NCI-H2196 (cell line): ENCODE data around the gene CKS1B.

Source experiments
- DNase-seq: peaks from one replicate; lab custom pipeline; 2025; ENCODE audit not compliant: unreplicated experiment; lab: John Stamatoyannopoulos, UW

The CKS1B gene

DNA sequence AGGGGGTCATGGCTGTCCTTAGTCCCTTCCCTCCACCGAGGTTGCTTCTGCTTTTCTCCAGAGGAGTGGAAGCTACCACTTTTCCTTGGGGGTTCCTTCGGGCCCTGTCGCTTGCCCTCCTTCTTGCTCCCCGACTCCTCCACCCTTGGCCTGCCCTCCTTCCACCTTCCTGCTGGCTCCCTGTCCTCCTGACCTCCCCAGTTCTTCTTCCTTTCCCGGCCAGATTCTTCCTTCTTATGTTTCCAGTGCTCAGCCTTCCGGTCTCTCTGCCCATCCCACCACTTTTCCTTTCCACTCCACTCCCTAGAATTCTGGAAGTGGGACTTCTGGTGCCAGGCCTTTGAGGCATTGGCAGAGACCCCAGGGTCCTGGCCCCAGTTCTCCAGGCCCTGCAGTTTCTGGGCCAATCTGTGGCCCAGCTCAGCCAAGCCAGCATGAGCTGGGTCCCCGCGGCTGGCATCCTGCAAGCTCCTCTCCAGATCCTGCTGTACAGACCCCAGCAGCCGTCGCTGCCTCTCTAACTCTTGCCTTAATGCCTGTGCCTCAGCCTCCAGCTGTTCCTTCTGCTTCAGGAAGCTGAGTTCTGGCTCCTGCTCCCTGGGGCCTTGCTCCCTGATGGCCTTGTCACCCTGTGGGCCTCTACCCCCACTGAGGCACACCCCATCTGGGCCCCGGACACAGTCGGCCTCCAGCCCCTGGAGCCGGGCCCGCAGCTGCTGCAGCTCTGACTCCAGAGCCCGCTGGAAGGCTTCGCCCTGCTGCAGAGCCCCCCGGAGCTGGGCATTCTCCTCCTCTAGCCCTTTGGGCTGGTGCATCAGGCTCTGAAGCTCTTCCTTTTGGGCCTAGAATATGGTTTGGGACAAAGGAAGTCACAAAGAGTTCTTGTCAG is 28.3 kb upstream of the CKS1B start:
- no peak for DNase-seq

- DNase-seq: no peak
Observed at GRCh38 chr1:154948079-154948478, 26.4 kb upstream of the CKS1B start.

DNA sequence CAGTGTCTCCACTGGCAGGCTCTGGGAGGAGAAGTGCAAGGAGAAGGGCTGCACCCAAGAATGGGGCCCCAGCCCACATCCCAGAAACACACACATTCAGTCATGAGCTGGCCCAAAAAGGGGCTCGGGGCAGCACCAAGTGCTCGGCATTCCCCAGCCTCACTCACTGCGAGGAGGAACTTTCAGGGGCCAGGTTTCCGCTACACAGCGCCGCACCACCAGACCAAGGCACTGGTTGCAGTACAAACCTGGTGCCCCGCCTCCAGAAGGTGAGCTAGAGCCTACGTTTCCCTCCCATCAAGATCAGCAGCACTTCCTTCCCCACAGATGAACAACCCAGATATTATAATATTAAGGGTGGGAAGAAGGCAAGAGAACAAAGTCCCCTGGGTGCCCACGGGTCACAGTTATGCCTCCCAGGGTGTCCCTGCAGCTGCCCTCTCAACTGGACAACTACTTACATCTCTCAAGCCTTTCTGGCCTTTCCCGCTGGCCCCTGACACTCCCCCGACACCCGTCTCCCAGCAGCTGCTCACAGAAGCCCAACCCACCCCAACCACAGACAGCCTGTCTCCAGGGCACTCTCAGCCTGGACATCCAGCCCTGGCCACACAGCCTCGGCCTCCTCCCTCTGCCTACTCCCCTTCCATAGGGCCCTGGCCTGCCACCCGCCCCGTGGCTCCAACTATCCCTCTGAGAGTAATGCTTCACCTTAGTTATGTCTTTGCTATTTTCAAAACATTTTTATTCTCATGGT is 22.4 kb upstream of the CKS1B start:
- no peak for DNase-seq

- DNase-seq: no peak
Observed at GRCh38 chr1:154952664-154953063, 21.8 kb upstream of the CKS1B start.

- DNase-seq: no peak
Observed at GRCh38 chr1:154953611-154954038, 20.9 kb upstream of the CKS1B start.

DNA sequence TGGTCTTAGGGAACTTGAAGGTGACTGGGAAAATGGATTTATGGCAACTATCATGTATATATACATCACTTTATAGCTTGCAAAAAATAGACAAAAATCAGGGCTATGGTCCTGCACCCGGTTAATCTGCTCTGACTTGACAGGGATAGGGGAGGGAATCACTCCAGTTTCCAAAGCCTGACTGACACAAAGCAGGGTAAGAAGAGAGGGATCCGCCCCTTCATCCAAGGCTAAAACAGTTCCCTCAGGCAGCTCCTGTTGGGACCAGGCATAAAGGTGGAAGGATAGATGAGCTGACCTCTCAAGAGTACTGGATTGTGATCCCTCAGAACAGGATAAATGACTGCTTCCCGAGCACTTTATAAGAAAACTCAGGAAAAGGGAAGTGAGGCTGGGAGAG is 19.9 kb upstream of the CKS1B start:
- DNase-seq: no peak

DNA sequence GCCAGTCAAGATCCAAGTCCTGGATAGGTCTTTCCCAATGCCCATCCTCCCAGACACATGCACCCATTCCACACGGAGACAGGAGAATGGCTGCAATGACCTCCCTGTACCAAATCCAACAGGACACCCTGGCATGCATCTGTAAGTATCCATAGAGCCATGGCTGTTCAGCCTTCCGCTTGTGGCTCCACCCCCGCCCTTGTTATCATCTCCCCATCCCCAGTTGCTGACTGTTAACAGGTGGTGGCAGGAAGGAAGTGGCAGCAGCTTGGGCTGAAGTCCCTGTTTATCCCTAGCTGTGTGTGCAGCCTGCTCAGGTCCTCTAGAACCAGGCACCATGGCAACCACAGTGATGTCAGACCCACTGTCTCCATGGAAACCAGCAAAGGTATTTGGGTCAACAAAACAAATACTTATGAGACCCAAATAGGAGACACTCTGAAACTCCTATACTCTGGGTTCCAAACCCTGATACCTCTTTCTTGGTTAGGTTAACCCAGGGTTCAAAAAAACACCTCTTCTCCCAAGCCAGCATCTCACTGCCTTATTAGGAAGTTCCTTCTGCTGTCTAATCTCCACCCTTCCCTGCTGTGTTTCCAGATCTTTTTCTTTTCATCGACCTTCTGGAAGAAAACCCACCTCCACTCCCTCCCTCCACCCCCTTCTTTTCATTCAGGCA is 19.3 kb upstream of the CKS1B start:
- DNase-seq: peak; percentile 89

- peak; percentile 86 for DNase-seq
Observed at GRCh38 chr1:154955718-154956543, 18.6 kb upstream of the CKS1B start, which contains the start of gene PBXIP1. Gene PBXIP1 (minus strand): TSS chr1:154956099. CDS start chr1:154953721, 2,378 bp downstream.

- no peak for DNase-seq
Observed at GRCh38 chr1:154956544-154956941, 17.9 kb upstream of the CKS1B start.

DNA sequence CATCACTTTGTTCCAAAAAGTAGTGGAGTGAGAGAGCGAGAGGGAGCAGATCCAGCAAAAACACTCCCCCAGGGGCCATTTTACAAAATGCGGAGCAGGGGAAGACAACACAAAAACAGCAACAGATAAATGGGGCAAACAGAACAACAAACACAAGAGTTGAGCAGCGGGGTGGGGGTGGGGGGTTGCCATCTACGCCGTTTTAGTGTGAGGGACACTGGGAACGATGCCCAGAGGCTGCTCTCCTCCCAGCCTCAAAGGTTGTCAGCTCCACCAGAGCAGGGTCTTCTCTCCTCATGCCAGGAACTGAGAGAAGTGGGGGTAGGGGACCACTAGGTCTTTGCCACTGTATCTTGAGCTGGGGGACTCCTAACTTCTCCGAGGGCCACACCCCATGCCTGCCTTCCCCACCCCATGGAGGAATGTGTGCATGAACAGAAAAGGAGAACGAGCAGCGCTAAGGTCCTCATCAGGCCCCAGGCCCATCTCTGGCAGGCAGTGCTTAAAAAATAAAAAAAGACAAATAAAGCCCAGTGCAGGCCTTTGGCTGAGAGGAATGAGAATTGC is 17.3 kb upstream of the CKS1B start:
- DNase-seq: no peak

DNA sequence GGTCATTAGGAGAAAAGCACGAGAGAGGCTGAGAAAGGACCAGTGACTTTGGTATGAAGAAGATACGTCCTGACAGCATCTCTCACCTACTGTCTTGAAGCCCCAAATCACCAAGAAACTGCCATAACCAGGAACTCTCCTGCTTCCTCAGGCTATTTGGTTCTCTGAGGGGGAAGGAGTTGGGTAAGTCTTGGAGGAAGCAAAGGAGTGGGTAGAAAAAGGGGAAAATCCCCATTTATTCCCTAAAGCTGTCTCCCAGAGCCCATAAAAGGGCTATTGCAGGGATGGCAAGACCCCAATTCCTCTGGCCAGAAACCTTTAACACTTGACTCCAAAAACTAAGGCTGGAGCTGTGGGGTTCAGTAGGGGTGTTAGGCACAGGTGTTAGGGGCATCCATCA is 16.4 kb upstream of the CKS1B start:
- no peak for DNase-seq

DNA sequence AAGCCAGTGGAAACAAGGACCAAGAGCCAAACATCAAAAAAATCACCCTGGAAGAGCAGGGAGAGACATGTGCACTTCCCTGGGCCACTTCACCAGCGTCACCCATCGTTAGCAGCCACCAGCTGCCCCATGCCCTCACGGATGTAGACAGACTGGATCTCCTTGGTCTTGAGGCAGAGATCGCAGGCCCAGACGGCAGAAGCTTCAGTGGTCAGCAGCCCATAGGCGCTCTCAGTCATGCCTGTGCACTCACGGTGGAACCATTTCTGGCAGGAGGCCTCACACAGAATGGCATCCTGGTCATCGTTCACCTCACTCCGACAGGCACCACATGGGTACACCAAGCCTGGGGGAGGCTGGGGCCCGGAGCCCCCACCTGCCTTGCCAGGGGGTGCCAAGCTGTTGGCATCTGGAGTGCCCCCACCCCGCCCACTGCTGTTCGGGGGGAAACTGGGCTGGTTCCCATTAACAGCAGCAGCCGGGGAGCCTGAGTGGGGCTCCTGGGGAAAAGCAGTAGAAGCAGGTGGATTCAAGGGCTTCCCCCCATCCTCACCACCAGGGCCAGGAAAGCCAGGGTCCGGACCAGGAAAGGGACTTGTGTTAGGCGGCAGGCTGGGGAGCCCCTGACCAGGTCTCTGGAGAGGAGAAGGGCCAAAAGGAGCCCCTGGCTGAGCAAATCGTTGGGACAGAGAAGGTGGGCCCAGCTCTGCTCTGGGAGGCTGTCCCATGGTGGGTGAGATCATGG is 15.6 kb upstream of the CKS1B start:
- DNase-seq: no peak

- no peak for DNase-seq
Observed at GRCh38 chr1:154959426-154959780, 15.1 kb upstream of the CKS1B start.

DNA sequence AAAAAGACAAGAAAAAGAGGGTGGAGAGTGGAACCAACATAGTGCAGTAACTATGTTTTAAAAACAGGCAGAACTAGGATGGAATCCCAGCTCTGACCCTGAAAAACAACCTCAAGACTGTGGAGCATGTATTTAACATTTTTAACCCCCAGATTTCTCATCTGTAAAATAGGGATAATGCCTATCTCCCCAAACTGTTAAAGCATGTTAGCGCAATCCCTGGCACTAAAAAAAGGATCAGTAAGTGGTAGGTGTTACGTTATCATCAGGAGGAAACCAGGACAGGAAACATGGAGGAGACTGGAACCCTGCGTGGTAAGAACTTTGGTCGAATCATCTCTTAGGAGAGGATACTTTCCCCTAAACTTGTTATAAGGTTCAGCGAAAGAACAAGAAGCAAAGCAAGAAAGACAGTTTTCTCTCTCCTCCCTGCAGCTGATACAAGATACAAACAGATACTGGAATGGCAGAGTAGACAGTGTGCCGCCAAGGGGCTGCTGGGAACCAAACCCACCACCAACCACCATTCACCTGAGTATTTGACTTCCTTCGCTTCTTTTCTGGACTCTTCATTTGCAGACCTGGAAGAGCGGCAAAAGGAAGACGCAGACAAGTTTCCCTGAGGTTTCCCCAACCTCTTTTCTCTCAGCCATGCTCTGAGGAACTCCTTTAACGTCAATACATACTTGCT is 13.9 kb upstream of the CKS1B start:
- DNase-seq: no peak

GRCh38 chr1:154961207-154962155 is 13.0 kb upstream of the CKS1B start, which contains the start of gene PYGO2:
Gene PYGO2 (minus strand): TSS chr1:154961782. CDS start chr1:154961576, 206 bp downstream.
- DNase-seq: peak; percentile 81

DNA sequence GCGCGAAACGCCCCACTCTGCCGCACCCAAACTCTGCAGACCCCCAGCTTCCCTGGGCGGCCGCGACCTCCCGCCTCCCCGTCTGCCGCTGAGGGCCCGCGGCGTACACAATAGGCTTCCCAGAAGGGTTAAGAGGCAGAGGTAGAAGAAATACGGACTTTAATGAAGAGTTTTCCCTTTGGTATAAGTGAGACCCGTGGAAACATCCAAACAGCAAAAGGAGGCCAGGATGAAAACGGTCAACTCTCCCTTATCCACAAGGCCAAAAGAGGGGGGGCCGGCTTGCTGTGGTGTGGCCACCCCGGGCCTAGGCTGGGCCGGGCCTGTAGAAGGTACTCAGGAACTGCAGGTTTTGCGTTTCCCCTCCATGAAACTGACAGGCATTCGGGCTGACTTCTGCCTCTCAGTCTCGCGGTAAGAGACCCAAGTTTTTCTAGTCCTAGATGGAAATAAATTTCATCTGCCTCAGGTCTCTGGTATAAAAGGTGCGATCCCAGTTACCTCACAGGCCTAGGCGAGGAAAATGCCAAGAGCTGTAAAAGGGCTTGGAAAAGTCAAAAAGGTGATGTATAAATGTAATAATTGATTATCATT is 12.2 kb upstream of the CKS1B start:
- no peak for DNase-seq

- no peak for DNase-seq
Observed at GRCh38 chr1:154962795-154963330, 11.6 kb upstream of the CKS1B start.
